OCI-LY1 (cell line): ENCODE data around the gene POLDIP3.

Experiments used
- H2AFZ ChIP-seq: fragments of 200-600 bp; sonication (generic), shearing (Covaris generic); 2 replicates; pipeline ENCODE4 v1.6.0; 2014; ENCODE audit warnings: antibody characterized with exemption, mild to moderate bottlenecking, low read length
- H3F3A ChIP-seq: fragments of 200-600 bp; sonication (generic), shearing (Covaris generic); 2 replicates; pipeline ENCODE4 v1.6.0; 2014; ENCODE audit warnings: mild to moderate bottlenecking, antibody characterized with exemption, low read length, moderate library complexity; ENCODE audit not compliant: insufficient read depth
- H3K27ac ChIP-seq: fragments of 200-600 bp; sonication (generic); 2 replicates; pipeline ENCODE4 v1.5.1; 2014; ENCODE audit warnings: low read length, mixed run types, mild to moderate bottlenecking, low read depth; ENCODE audit not compliant: poor library complexity, severe bottlenecking
- H3K27me3 ChIP-seq: fragments of 200-600 bp; sonication (generic); 2 replicates; pipeline ENCODE4 v1.6.0; 2014; ENCODE audit warnings: antibody characterized with exemption, mild to moderate bottlenecking, low read length, moderate library complexity; ENCODE audit not compliant: insufficient read depth
- H3K36me3 ChIP-seq: fragments of 200-600 bp; sonication (generic); 2 replicates; pipeline ENCODE4 v1.6.1; 2014; ENCODE audit warnings: mild to moderate bottlenecking, antibody characterized with exemption, low read length, moderate library complexity, mixed read lengths; ENCODE audit not compliant: insufficient read depth
- H3K4me1 ChIP-seq: fragments of 200-600 bp; sonication (generic); 2 replicates; pipeline ENCODE4 v1.5.1; 2014; ENCODE audit warnings: mild to moderate bottlenecking, low read length, moderate library complexity; ENCODE audit not compliant: insufficient read depth, severe bottlenecking
- H3K4me2 ChIP-seq: fragments of 200-600 bp; sonication (generic), shearing (Covaris generic); 2 replicates; pipeline ENCODE4 v1.6.1; 2014; ENCODE audit warnings: low read length
- H3K4me3 ChIP-seq: fragments of 200-600 bp; sonication (generic); 2 replicates; pipeline ENCODE4 v1.5.1; 2014; ENCODE audit warnings: low read length, low read depth, mild to moderate bottlenecking, mixed read lengths; ENCODE audit not compliant: poor library complexity, severe bottlenecking
- H3K79me2 ChIP-seq: fragments of 200-600 bp; shearing (Covaris generic); 2 replicates; pipeline ENCODE4 v1.6.1; 2016; ENCODE audit warnings: mixed run types, low read length, mixed read lengths; ENCODE audit not compliant: insufficient read depth
- H3K9ac ChIP-seq: fragments of 200-600 bp; sonication (generic), shearing (Covaris generic); 2 replicates; pipeline ENCODE4 v1.6.1; 2014; ENCODE audit warnings: mild to moderate bottlenecking, low read length, mixed read lengths
- H3K9me2 ChIP-seq: fragments of 200-600 bp; sonication (generic), shearing (Covaris generic); 2 replicates; pipeline ENCODE4 v1.6.1; 2014; ENCODE audit warnings: low read depth, mild to moderate bottlenecking, low read length, mixed read lengths
- H3K9me3 ChIP-seq: fragments of 200-600 bp; shearing (Covaris generic); 2 replicates; pipeline ENCODE4 v1.6.1; 2014; ENCODE audit warnings: low read length, mixed read lengths
- H4K20me1 ChIP-seq: fragments of 200-600 bp; sonication (generic), shearing (Covaris generic); 2 replicates; pipeline ENCODE4 v1.6.0; 2016; ENCODE audit warnings: mild to moderate bottlenecking, low read length; ENCODE audit not compliant: insufficient read depth
- EZH2 ChIP-seq: fragments of 200-600 bp; sonication (generic), shearing (Covaris generic); IDR thresholded peaks from 2 replicates; pipeline ENCODE4 v1.8.0; 2017; ENCODE audit warnings: borderline replicate concordance, mixed run types, mild to moderate bottlenecking, antibody characterized with exemption, low read length, moderate library complexity, mixed read lengths
- TF ChIP-seq, protein P1 (sequence below): fragments of 200-600 bp; sonication (generic), shearing (Covaris generic); IDR thresholded peaks from 2 replicates; pipeline ENCODE4 v1.5.1; 2017; ENCODE audit warnings: mild to moderate bottlenecking, antibody characterized with exemption, low read length, moderate library complexity, mixed read lengths

POLDIP3 gene

DNA sequence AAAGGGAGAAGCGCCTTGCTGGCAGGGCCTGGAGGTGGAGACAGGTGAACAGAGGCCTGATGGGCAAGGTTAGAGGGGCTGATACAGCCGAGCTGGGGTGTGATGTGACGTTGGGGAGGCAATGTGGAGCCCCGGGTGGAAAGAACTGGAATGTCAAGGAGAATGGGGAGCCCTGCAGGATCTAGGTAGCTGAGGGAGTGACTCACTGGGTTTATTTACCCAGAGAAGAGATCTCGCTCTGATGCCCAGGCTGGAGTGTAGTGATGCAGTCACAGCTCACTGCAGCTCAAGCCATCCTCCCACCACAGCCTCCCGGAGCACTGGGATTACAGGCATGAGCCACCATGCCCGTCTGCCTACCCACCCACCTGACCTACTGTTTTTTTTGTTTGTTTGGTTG, 36.5 kb upstream of the POLDIP3 start:
- Histone ChIP-seq H3F3A (no peaks in the 10 kb centered on the region), H3K79me2 (no peaks in the 10 kb centered on the region), H3K9ac (no peak overlapping the region), H3K4me1 (peaks cover 56% of the 10 kb centered on the region), H4K20me1 (no peaks in the 10 kb centered on the region), H3K4me2 (no peak overlapping the region), H3K9me2 (no peaks in the 10 kb centered on the region), H3K36me3 (no peaks in the 10 kb centered on the region), H3K4me3 (no peak overlapping the region), H3K27ac (no peak overlapping the region), H2AFZ (no peak overlapping the region), H3K27me3 (no peaks in the 10 kb centered on the region), H3K9me3 (no peaks in the 10 kb centered on the region)
- TF ChIP-seq, protein P1, sequence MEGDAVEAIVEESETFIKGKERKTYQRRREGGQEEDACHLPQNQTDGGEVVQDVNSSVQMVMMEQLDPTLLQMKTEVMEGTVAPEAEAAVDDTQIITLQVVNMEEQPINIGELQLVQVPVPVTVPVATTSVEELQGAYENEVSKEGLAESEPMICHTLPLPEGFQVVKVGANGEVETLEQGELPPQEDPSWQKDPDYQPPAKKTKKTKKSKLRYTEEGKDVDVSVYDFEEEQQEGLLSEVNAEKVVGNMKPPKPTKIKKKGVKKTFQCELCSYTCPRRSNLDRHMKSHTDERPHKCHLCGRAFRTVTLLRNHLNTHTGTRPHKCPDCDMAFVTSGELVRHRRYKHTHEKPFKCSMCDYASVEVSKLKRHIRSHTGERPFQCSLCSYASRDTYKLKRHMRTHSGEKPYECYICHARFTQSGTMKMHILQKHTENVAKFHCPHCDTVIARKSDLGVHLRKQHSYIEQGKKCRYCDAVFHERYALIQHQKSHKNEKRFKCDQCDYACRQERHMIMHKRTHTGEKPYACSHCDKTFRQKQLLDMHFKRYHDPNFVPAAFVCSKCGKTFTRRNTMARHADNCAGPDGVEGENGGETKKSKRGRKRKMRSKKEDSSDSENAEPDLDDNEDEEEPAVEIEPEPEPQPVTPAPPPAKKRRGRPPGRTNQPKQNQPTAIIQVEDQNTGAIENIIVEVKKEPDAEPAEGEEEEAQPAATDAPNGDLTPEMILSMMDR: no peak
- no peak for TF ChIP-seq EZH2

DNA sequence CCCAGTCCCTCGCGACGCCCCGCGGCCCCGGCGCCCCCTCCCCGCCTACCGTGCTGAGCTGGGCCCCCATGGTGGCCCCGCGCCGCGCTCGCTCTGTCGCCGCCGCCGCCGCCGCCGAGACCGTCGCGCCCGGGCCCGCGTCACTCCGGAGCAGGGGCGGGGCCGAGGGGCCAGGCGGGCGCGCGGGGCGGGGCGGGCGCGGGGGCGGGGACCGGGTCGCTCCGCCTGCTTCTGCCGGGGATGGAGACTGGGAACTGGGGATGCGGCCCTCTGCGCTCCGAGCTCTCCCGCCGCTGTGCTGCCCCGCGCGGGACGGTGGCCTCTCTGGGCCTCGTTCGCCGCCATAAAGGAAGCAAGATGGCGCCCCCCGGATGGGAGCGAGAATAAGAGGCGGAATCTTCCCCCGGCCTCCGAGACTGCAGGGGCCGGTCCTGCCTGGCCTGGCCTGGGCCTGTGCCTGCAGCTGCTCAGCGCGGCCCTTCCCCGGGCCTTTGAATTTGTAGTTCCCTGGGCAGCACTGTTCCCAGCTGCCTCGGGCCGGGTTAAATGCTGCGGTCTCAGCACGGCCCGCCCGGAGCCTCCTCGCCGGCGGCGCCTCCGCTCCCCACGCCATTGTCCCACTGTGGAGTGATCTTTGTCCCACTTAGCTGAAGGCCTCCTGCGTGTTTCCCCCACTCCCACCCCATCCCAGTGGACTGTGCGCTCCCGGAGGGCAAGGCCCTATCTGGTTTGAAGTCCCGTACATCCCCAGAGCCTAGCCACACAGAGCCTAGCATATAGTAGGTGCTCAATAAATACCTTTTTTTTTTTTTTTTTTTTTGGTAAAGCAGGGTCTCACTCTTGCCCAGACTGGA, 34.8 kb upstream of the POLDIP3 start, which contains the start of gene CYB5R3:
CYB5R3 (minus strand) TSS at position 147 of the 854 bp plus-strand sequence; CDS start at position 70, 77 bp downstream.
- H3K27ac ChIP-seq: peak within 1 kb of the TSS; percentile 66
- H3K4me2 ChIP-seq: peak within 1 kb of the TSS; percentile 90
- H3K4me1 ChIP-seq: peaks cover 56% of the 10 kb centered on the region
- no peaks in the 10 kb centered on the region for H4K20me1 ChIP-seq
- H3K36me3 ChIP-seq: no peaks in the 10 kb centered on the region
- peak within 1 kb of the TSS; percentile 100 for H3K4me3 ChIP-seq
- TF ChIP-seq, protein P1: no peak
- no peak for TF ChIP-seq EZH2
- H3K9me3 ChIP-seq: no peaks in the 10 kb centered on the region
- H2AFZ ChIP-seq: peak within 1 kb of the TSS; percentile 67; the same call in 1 of the 2 replicates
- H3K9me2 ChIP-seq: no peaks in the 10 kb centered on the region
- no peaks in the 10 kb centered on the region for H3F3A ChIP-seq
- H3K79me2 ChIP-seq: no peaks in the 10 kb centered on the region
- peak within 1 kb of the TSS; percentile 98 for H3K9ac ChIP-seq
- H3K27me3 ChIP-seq: no peaks in the 10 kb centered on the region

DNA sequence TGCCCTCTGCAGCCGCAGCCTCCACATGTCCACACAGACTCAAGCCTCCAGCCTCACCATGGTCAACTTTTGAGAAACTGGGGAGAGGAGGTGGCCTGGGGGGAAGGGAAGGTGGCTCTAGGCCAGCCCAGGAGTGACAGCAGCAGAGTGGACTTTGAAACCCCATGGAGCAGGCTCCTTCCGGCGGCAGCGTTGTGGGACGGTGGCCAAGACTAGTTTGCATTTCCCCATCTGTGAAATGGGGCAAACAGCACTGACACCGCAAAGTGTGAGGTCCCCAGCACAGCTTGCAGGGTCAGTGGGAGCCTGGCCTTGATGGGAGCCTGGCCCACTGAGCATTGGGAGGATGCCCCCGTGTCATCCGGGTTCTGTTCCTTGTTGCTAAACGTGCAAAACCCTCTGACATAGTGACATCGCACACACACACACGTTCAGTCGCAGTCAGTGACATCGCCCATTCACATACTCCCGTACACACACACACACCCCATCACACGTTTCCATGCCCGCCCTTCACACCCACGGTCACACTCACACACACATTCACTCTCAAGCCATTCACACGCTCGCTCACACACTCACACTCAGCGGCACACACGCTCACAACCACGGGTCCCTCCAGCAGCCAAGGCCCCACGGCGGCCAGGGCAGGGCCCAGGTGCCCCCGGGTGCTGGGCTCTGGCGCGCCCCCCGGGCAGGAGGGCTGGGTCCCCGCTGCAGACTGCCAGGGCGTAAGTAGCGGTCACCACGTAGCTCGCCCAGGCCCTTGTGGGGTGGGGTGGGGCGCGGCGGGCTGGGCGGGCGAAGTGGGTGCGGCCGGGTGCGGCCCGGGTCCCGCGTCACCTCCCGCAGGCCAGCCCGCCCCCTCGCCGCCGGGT, 33.9 kb upstream of the POLDIP3 start:
- no peaks in the 10 kb centered on the region for H3K9me2 ChIP-seq
- no peaks in the 10 kb centered on the region for H3K9me3 ChIP-seq
- peak overlapping the region; percentile 90 for H3K4me2 ChIP-seq
- no peaks in the 10 kb centered on the region for H4K20me1 ChIP-seq
- no peak overlapping the region for H2AFZ ChIP-seq
- no peaks in the 10 kb centered on the region for H3K27me3 ChIP-seq
- H3K36me3 ChIP-seq: no peaks in the 10 kb centered on the region
- peak overlapping the region; percentile 98 for H3K9ac ChIP-seq
- peaks cover 57% of the 10 kb centered on the region for H3K4me1 ChIP-seq
- no peak for TF ChIP-seq EZH2
- TF ChIP-seq, protein P1: no peak
- peak overlapping the region; percentile 66 for H3K27ac ChIP-seq
- H3K79me2 ChIP-seq: no peaks in the 10 kb centered on the region
- no peaks in the 10 kb centered on the region for H3F3A ChIP-seq
- H3K4me3 ChIP-seq: peak overlapping the region; percentile 100
